ENCODE results near the gene NCKAP5. TPM values are rescaled to one million over a fixed set of nuclear protein-coding genes. Genes with fewer than 3 reads are reported as not detected.

Gene NCKAP5
- total and polyA plus RNA-seq, 11 donors, result 0.51 to 10.5 (median 5.2) TPM

GRCh38 chr2:133588144-133588543 is 19.9 kb upstream of the NCKAP5 start:
- intact Hi-C loops (cut with DNase I), result no loop called here

GRCh38 chr2:133586978-133587377 is 18.7 kb upstream of the NCKAP5 start:
- Histone ChIP-seq H3K9me3 (no peaks in the 10 kb centered on the region), H3K36me3 (no peaks in the 10 kb centered on the region), H3K4me1 (peaks cover 0 to 31% (median 6%) of the 10 kb centered on the region in 12 donors), H3K4me3 (no peak overlapping the region), H3K27me3 (no peaks in the 10 kb centered on the region), H3K27ac (peak overlapping the region in 1 of 12 donors; percentile 50)
- 44 to 59% (median 57%) methylated on average over 6 of the region's 6 CpGs for WGBS, 4 donors
- DNase-seq (peak in 2 of 5 donors; percentile 37 to 48), ATAC-seq (peak in 3 of 4 donors; percentile 21 to 57 (median 50))
- TF ChIP-seq CTCF (IDR thresholded peaks at IDR 0.05) (no peak), POLR2A (IDR thresholded peaks at IDR 0.05) (no peak)
- intact Hi-C loops (cut with DNase I), result no loop called here

More at GRCh38 chr2:133588144-133588543, 19.9 kb upstream of the NCKAP5 start:
- H3K4me3 ChIP-seq, result no peak overlapping the region
- DNase-seq, result no peak
- TF ChIP-seq CTCF (IDR thresholded peaks at IDR 0.05) (no peak), POLR2A (IDR thresholded peaks at IDR 0.05) (no peak)
- no peaks in the 10 kb centered on the region for H3K9me3 ChIP-seq
- no peak for ATAC-seq
- H3K27ac ChIP-seq, result no peak overlapping the region
- H3K27me3 ChIP-seq, result no peaks in the 10 kb centered on the region
- 58 to 68% (median 62%) methylated on average over 1 of the region's 1 CpG for WGBS, 4 donors
- H3K36me3 ChIP-seq, result no peaks in the 10 kb centered on the region
- H3K4me1 ChIP-seq, result peaks cover 0 to 32% (median 6%) of the 10 kb centered on the region in 12 donors

- Histone ChIP-seq H3K4me3 (no peak overlapping the region), H3K36me3 (no peaks in the 10 kb centered on the region), H3K9me3 (no peaks in the 10 kb centered on the region), H3K27me3 (no peaks in the 10 kb centered on the region), H3K4me1 (peaks cover 0 to 29% (median 15%) of the 10 kb centered on the region in 12 donors), H3K27ac (peak overlapping the region in 1 of 12 donors; percentile 13)
- intact Hi-C loops (cut with DNase I), result no loop called here
- WGBS, 4 donors, result 3 to 13% (median 4%) methylated on average over 1 of the region's 1 CpG
- no peak for TF ChIP-seq POLR2A (IDR thresholded peaks at IDR 0.05)
- no peak for TF ChIP-seq CTCF (IDR thresholded peaks at IDR 0.05)
- ATAC-seq, result peak in 3 of 4 donors; percentile 14 to 25 (median 16)
- DNase-seq, result no peak
Measured at GRCh38 chr2:133581010-133581760, 12.9 kb upstream of the NCKAP5 start.

- H3K27me3 ChIP-seq, result no peaks in the 10 kb centered on the region
- peak; percentile 63 to 94 (median 90) for ATAC-seq
- TF ChIP-seq CTCF (IDR thresholded peaks at IDR 0.05) (no peak), POLR2A (IDR thresholded peaks at IDR 0.05) (no peak)
- intact Hi-C loops (cut with DNase I), result loop anchor here in 1 of 10 donors (5.0 kb wide), 1 partner anchor 188 kb away; no protein-coding TSS in a partner anchor
- no peaks in the 10 kb centered on the region for H3K9me3 ChIP-seq
- no peak overlapping the region for H3K4me3 ChIP-seq
- peaks cover 0 to 27% (median 13%) of the 10 kb centered on the region in 12 donors for H3K4me1 ChIP-seq
- WGBS, 4 donors, result 28 to 42% (median 37%) methylated on average over 1 of the region's 1 CpG
- DNase-seq, result peak; percentile 46 to 72 (median 66)
- peak overlapping the region in 7 of 12 donors; percentile 7 to 72 (median 49) for H3K27ac ChIP-seq
- H3K36me3 ChIP-seq, result no peaks in the 10 kb centered on the region
Measured at GRCh38 chr2:133579274-133579673, 11.0 kb upstream of the NCKAP5 start.
